Coronary artery (tissue), 2 donors: ENCODE measurements around the gene OXLD1.

ENCODE experiments used
- DNase-seq: peaks from one replicate; pipeline ENCODE4 v3.0.0-alpha.2; 2017; ENCODE audit warnings: low spot score
- H3K27ac ChIP-seq, 2 donors: fragments of 200-600 bp; sonication (generic); one replicate each; pipeline ENCODE4 v1.5.1; 2016 to 2019
- H3K4me3 ChIP-seq: fragments of 200-600 bp; sonication (generic); 2 replicates; pipeline ENCODE4 v1.5.1; 2016; ENCODE audit warnings: mild to moderate bottlenecking, moderate library complexity
- TF ChIP-seq, protein P1 (sequence below): fragments of 200-600 bp; sonication (generic); IDR thresholded peaks from one replicate; pipeline ENCODE4 v1.5.1; 2019; ENCODE audit warnings: antibody characterized with exemption

OXLD1 gene

GRCh38 chr17:81660441-81660840 is 6.0 kb downstream of the OXLD1 start:
- TF ChIP-seq, protein P1, sequence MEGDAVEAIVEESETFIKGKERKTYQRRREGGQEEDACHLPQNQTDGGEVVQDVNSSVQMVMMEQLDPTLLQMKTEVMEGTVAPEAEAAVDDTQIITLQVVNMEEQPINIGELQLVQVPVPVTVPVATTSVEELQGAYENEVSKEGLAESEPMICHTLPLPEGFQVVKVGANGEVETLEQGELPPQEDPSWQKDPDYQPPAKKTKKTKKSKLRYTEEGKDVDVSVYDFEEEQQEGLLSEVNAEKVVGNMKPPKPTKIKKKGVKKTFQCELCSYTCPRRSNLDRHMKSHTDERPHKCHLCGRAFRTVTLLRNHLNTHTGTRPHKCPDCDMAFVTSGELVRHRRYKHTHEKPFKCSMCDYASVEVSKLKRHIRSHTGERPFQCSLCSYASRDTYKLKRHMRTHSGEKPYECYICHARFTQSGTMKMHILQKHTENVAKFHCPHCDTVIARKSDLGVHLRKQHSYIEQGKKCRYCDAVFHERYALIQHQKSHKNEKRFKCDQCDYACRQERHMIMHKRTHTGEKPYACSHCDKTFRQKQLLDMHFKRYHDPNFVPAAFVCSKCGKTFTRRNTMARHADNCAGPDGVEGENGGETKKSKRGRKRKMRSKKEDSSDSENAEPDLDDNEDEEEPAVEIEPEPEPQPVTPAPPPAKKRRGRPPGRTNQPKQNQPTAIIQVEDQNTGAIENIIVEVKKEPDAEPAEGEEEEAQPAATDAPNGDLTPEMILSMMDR = no peak
- no peak overlapping the region for H3K4me3 ChIP-seq
- no peak overlapping the region for H3K27ac ChIP-seq
- DNase-seq = no peak

GRCh38 chr17:81659038-81659437 is 7.4 kb downstream of the OXLD1 start:
- TF ChIP-seq, protein P1 = no peak
- Histone ChIP-seq H3K4me3 (no peak overlapping the region), H3K27ac (no peak overlapping the region)
- no peak for DNase-seq

GRCh38 chr17:81656835-81657234 is 9.6 kb downstream of the OXLD1 start:
- TF ChIP-seq, protein P1 = no peak
- H3K27ac ChIP-seq = no peak overlapping the region
- DNase-seq = no peak

DNA sequence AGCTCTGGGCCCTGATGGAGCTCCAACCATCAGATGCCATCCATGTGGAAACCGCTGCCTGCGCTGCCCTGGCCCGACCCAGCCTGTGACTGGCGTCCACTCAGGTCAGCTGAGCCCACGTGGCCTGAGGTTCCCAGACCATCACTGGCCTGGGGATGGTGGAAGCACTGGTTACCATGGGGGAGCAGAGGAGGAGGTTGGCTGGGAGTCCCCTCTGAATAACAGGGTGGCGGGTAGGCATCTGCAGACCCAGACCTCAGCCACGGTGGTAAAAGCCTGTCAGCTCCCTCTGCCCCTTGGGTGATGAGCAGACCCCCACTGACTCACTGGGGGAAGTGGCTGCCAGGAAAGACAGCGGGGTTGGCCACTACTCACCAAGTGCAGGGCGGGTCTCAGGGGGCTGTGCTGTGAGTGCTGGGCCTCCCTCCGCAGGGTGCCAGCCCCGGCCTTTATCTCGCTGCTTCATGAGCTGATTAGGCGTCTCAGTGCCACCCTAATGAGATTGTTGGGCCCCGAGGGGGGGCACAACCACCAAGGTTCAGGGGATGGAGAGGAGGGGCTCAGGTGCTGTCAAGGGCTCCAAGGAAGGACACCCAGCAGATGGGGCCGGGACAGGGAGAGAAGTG is 10.2 kb downstream of the OXLD1 start, which contains the start of gene PDE6G:
Gene PDE6G (minus strand): TSS at position 425 of the 626 bp plus-strand sequence. CDS start 3,237 bp downstream, outside the sequence.
- DNase-seq = no peak
- H3K4me3 ChIP-seq = no peak within 1 kb of the TSS
- TF ChIP-seq, protein P1 = no peak
- no peak within 1 kb of the TSS for H3K27ac ChIP-seq

More at GRCh38 chr17:81656835-81657234, 9.6 kb downstream of the OXLD1 start:
- no peak overlapping the region for H3K4me3 ChIP-seq

- H3K27ac ChIP-seq = no peak overlapping the region
- TF ChIP-seq, protein P1 = no peak
- DNase-seq = no peak
- H3K4me3 ChIP-seq = no peak overlapping the region
Observed at GRCh38 chr17:81655378-81656117, 10.9 kb downstream of the OXLD1 start.

GRCh38 chr17:81652906-81653771 is 13.3 kb downstream of the OXLD1 start:
- Histone ChIP-seq H3K27ac (no peak overlapping the region), H3K4me3 (no peak overlapping the region)
- DNase-seq = no peak
- TF ChIP-seq, protein P1 = no peak
